ENCODE data around the gene GSDME. TPM values are rescaled to one million over a fixed set of nuclear protein-coding genes. Genes with fewer than 3 reads are reported as not detected.

GSDME gene
- polyA plus RNA-seq, 2 of the 4 experiments (the other 2 are of a cell fraction), result 51.0 to 55.9 TPM

DNA sequence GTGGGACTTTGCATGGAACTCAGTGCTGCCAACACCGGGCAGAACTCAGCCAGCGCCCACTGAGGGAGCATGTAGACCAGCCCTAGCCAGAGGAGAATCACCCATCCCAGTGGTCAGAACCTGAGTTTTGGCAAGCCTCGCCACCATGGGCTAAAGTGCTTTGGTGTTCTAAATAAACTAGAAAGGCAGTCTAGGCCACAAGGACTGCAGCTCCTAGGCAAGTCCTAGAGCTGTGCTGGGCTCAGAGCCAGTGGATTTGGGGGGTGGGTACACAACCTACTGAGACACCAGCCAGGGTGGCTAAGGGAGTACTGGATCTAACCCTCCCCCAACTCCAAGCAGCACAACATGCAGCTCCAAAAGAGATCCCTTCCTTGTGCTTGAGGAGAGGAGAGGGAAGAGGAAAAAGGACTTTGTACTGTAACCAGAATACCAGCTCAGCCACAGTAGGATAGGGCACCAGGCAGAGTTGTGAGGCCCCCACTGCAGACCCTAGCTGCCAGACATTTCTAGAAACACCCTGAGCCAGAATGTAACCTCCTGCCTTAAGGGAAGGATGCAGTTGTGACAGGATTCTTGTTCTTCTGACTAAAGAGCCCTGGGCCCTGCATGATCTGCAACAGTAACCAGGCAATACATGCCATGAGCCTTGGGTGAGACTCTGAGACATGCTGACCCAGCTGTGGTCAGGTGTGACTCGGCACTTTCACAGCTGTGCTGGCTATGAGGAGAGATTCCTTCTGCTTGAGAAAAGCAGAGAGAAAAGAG, 24.4 kb downstream of the GSDME start:
- 79% methylated on average over 4 of the region's 4 CpGs for WGBS (ENCODE audit: missing lambda C conversion rate)
- DNase-seq (ENCODE audit: low read depth in 1 of 2, low spot score in 1 of 2) (peak in 1 of 2 experiments; percentile 71), ATAC-seq (peak; percentile 89), FAIRE-seq (no peak)
- CTCF ChIA-PET, result interaction anchor here (0.6 to 2.5 kb wide), 2 partner anchors 8 to 10 kb away, joined by 3 to 14 read pairs; no protein-coding TSS in a partner anchor
- H3K9me3 ChIP-seq, result peaks cover 3% of the 10 kb centered on the region; the same call in 1 of the 3 replicates
- H3K4me1 ChIP-seq, result peaks cover 42% of the 10 kb centered on the region
- peak overlapping the region; percentile 47 for H3K4me2 ChIP-seq
- no peak overlapping the region for H3K4me3 ChIP-seq
- TF ChIP-seq, protein P1, sequence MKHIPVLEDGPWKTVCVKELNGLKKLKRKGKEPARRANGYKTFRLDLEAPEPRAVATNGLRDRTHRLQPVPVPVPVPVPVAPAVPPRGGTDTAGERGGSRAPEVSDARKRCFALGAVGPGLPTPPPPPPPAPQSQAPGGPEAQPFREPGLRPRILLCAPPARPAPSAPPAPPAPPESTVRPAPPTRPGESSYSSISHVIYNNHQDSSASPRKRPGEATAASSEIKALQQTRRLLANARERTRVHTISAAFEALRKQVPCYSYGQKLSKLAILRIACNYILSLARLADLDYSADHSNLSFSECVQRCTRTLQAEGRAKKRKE (CRISPR knock-in tag; IDR thresholded peaks at IDR 0.05; ENCODE audit: low read depth), result 0 out of 2 replicates have a peak, but pooled peaks have one; percentile 17
- TF ChIP-seq, protein P2, sequence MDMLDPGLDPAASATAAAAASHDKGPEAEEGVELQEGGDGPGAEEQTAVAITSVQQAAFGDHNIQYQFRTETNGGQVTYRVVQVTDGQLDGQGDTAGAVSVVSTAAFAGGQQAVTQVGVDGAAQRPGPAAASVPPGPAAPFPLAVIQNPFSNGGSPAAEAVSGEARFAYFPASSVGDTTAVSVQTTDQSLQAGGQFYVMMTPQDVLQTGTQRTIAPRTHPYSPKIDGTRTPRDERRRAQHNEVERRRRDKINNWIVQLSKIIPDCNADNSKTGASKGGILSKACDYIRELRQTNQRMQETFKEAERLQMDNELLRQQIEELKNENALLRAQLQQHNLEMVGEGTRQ (IDR thresholded peaks at IDR 0.05), result no peak
- TF ChIP-seq NFE2L2 (conservative IDR thresholded peaks at IDR 0.05; ENCODE audit: low read length) (peak; percentile 87), MAFK (IDR thresholded peaks at IDR 0.05; ENCODE audit: partially characterized antibody) (peak; percentile 97), MAZ (IDR thresholded peaks at IDR 0.05; ENCODE audit: borderline replicate concordance, low read depth, low read length) (no peak)
- peak overlapping the region; percentile 86 to 89 for H3K27ac ChIP-seq
- POLR2A ChIA-PET, result no interaction called here

DNA sequence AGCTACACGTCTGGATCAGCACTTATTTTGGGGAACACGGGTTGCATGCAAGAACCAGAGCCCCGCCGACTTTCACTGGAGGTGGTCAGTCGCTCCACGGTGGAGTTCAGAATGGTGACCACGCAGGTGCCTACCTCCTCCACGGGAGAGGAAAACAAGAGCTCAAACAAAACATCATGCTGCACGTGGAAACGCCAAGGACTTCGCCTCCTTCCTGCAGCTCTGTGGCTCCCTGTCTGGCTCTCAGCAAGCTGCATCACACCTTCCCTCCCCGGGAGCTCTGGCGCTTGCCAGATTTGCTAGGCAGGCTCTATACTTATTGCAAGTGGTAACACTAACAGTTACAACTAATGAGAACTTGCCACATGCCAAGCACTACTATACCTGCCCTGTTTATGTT, 26.0 kb downstream of the GSDME start:
- CTCF ChIA-PET, result interaction anchor here (1.2 to 1.6 kb wide), 4 partner anchors 10 to 367 kb away, joined by 3 to 4 read pairs (median 4); no protein-coding TSS in a partner anchor

DNA sequence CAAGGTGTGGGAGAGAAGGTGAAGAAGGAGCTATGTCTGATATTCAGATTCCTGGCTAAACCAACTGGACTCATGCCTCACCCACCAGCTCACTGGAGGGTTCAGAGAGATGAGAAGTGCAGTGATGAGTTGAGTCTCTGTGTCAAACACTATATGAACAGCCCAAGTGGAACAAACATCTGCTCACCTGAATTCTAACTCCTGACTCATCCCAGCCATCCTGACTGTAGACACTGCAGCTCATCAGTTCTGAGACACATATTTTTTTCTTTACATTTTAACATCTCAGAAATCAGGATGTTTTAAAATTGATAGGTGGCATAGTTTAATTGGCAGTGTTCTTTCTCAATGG, 27.3 kb downstream of the GSDME start:
- H3K4me2 ChIP-seq, result no peak overlapping the region
- peaks cover 30% of the 10 kb centered on the region for H3K4me1 ChIP-seq
- FAIRE-seq (no peak), DNase-seq (ENCODE audit: low read depth in 1 of 2, low spot score in 1 of 2) (no peak), ATAC-seq (no peak)
- H3K9me3 ChIP-seq, result no peaks in the 10 kb centered on the region
- H3K4me3 ChIP-seq, result no peak overlapping the region
- no peak overlapping the region for H3K27ac ChIP-seq
- ChIA-PET POLR2A (no interaction called here), CTCF (interaction anchor here (0.6 to 1.6 kb wide), 2 partner anchors 105 to 368 kb away, joined by 3 read pairs; no protein-coding TSS in a partner anchor)
- TF ChIP-seq KDM5A (IDR thresholded peaks at IDR 0.05) (no peak), PHF8 (IDR thresholded peaks at IDR 0.05; ENCODE audit: borderline replicate concordance, low read depth) (no peak), SREBF2 (IDR thresholded peaks at IDR 0.05) (no peak), ESRRA (IDR thresholded peaks at IDR 0.05; ENCODE audit: borderline replicate concordance, low read length) (no peak), TP53 (CRISPR knock-in tag; IDR thresholded peaks at IDR 0.05) (no peak), ZSCAN20 (CRISPR knock-in tag; IDR thresholded peaks at IDR 0.05) (no peak), HOXB13 (CRISPR knock-in tag; IDR thresholded peaks at IDR 0.05; ENCODE audit: low read depth) (no peak), GATA3 (IDR thresholded peaks at IDR 0.05; ENCODE audit: borderline replicate concordance) (no peak), RNF2 (IDR thresholded peaks at IDR 0.05; ENCODE audit: borderline replicate concordance, low read depth) (no peak), RAD21 (conservative IDR thresholded peaks at IDR 0.05 in 1 of 2, IDR thresholded peaks at IDR 0.05 in 1 of 2) (no peak)
- TF ChIP-seq, protein P3, sequence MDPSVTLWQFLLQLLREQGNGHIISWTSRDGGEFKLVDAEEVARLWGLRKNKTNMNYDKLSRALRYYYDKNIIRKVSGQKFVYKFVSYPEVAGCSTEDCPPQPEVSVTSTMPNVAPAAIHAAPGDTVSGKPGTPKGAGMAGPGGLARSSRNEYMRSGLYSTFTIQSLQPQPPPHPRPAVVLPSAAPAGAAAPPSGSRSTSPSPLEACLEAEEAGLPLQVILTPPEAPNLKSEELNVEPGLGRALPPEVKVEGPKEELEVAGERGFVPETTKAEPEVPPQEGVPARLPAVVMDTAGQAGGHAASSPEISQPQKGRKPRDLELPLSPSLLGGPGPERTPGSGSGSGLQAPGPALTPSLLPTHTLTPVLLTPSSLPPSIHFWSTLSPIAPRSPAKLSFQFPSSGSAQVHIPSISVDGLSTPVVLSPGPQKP (IDR thresholded peaks at IDR 0.05; ENCODE audit: low read depth, low read length), result no peak
- TF ChIP-seq, protein P4, sequence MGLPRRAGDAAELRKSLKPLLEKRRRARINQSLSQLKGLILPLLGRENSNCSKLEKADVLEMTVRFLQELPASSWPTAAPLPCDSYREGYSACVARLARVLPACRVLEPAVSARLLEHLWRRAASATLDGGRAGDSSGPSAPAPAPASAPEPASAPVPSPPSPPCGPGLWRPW (IDR thresholded peaks at IDR 0.05), result no peak
- TF ChIP-seq, protein P5, sequence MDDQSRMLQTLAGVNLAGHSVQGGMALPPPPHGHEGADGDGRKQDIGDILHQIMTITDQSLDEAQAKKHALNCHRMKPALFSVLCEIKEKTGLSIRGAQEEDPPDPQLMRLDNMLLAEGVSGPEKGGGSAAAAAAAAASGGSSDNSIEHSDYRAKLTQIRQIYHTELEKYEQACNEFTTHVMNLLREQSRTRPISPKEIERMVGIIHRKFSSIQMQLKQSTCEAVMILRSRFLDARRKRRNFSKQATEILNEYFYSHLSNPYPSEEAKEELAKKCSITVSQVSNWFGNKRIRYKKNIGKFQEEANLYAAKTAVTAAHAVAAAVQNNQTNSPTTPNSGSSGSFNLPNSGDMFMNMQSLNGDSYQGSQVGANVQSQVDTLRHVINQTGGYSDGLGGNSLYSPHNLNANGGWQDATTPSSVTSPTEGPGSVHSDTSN (IDR thresholded peaks at IDR 0.05), result no peak

More for the DNA sequence above, 26.0 kb downstream of the GSDME start:
- ATAC-seq (no peak), DNase-seq (ENCODE audit: low read depth in 1 of 2, low spot score in 1 of 2) (no peak), FAIRE-seq (no peak)
- H3K4me3 ChIP-seq, result no peak overlapping the region
- H3K27ac ChIP-seq, result peak overlapping the region in 1 of 2 experiments; percentile 86; a peak in 1 of 6 replicates
- H3K9me3 ChIP-seq, result no peaks in the 10 kb centered on the region
- H3K4me2 ChIP-seq, result no peak overlapping the region
- POLR2A ChIA-PET, result no interaction called here
- 94% methylated on average over 13 of the region's 13 CpGs for WGBS (ENCODE audit: missing lambda C conversion rate)
- peaks cover 34% of the 10 kb centered on the region for H3K4me1 ChIP-seq
- TF ChIP-seq RFX5 (IDR thresholded peaks at IDR 0.05), result no peak
- no peak for TF ChIP-seq HEYL (CRISPR knock-in tag; IDR thresholded peaks at IDR 0.05)
- no peak for TF ChIP-seq MYC (IDR thresholded peaks at IDR 0.05; ENCODE audit: borderline replicate concordance, low read length)
- TF ChIP-seq RCOR1 (IDR thresholded peaks at IDR 0.05; ENCODE audit: low read depth, low read length), result no peak
